ENCODE measurements around the gene DNAH11.

DNAH11 gene

GRCh38 chr7:21898265-21898930 is 355.6 kb downstream of the DNAH11 start:
- Histone ChIP-seq H3K9me3 (ENCODE audit: control insufficient read depth, insufficient read depth, low read length) (no peaks in the 10 kb centered on the region), H3K27ac (ENCODE audit: low read length) (no peak overlapping the region), H3K4me1 (ENCODE audit: control insufficient read depth, insufficient read depth, low read length) (no peaks in the 10 kb centered on the region), H3K4me3 (ENCODE audit: low read length) (no peak overlapping the region), H3K36me3 (ENCODE audit: control insufficient read depth, insufficient read depth, low read length) (peaks cover 32% of the 10 kb centered on the region), H3K27me3 (ENCODE audit: control insufficient read depth, insufficient read depth, low read length) (no peaks in the 10 kb centered on the region)
- no peak for DNase-seq (ENCODE audit: low read depth, low spot score)
- no CpG with 5 or more reads among the region's 17 CpGs for WGBS (ENCODE audit: insufficient coverage, insufficient read length)

- Histone ChIP-seq H3K4me1 (ENCODE audit: control insufficient read depth, insufficient read depth, low read length) (no peaks in the 10 kb centered on the region), H3K9me3 (ENCODE audit: control insufficient read depth, insufficient read depth, low read length) (no peaks in the 10 kb centered on the region), H3K36me3 (ENCODE audit: control insufficient read depth, insufficient read depth, low read length) (peaks cover 48% of the 10 kb centered on the region), H3K4me3 (ENCODE audit: low read length) (no peak overlapping the region), H3K27me3 (ENCODE audit: control insufficient read depth, insufficient read depth, low read length) (no peaks in the 10 kb centered on the region), H3K27ac (ENCODE audit: low read length) (no peak overlapping the region)
- no CpG with 5 or more reads among the region's 5 CpGs for WGBS (ENCODE audit: insufficient coverage, insufficient read length)
- no peak for DNase-seq (ENCODE audit: low read depth, low spot score)
Measured at GRCh38 chr7:21902240-21902639, 359.4 kb downstream of the DNAH11 start.

GRCh38 chr7:21903020-21903786 is 360.4 kb downstream of the DNAH11 start:
- Histone ChIP-seq H3K9me3 (ENCODE audit: control insufficient read depth, insufficient read depth, low read length) (no peaks in the 10 kb centered on the region), H3K27ac (ENCODE audit: low read length) (no peak overlapping the region), H3K36me3 (ENCODE audit: control insufficient read depth, insufficient read depth, low read length) (peaks cover 56% of the 10 kb centered on the region), H3K4me3 (ENCODE audit: low read length) (no peak overlapping the region), H3K4me1 (ENCODE audit: control insufficient read depth, insufficient read depth, low read length) (no peaks in the 10 kb centered on the region), H3K27me3 (ENCODE audit: control insufficient read depth, insufficient read depth, low read length) (no peaks in the 10 kb centered on the region)
- WGBS (ENCODE audit: insufficient coverage, insufficient read length): no CpG with 5 or more reads among the region's 14 CpGs
- DNase-seq (ENCODE audit: low read depth, low spot score): no peak

GRCh38 chr7:21908746-21909145 is 365.9 kb downstream of the DNAH11 start:
- Histone ChIP-seq H3K4me3 (ENCODE audit: low read length) (no peak overlapping the region), H3K36me3 (ENCODE audit: control insufficient read depth, insufficient read depth, low read length) (peaks cover 30% of the 10 kb centered on the region; the same call in 1 of the 2 replicates), H3K27me3 (ENCODE audit: control insufficient read depth, insufficient read depth, low read length) (no peaks in the 10 kb centered on the region), H3K27ac (ENCODE audit: low read length) (no peak overlapping the region), H3K9me3 (ENCODE audit: control insufficient read depth, insufficient read depth, low read length) (no peaks in the 10 kb centered on the region), H3K4me1 (ENCODE audit: control insufficient read depth, insufficient read depth, low read length) (no peaks in the 10 kb centered on the region)
- WGBS (ENCODE audit: insufficient coverage, insufficient read length): no CpG with 5 or more reads among the region's 5 CpGs
- DNase-seq (ENCODE audit: low read depth, low spot score): no peak

GRCh38 chr7:21910253-21910652 is 367.4 kb downstream of the DNAH11 start:
- no peak for DNase-seq (ENCODE audit: low read depth, low spot score)
- no peaks in the 10 kb centered on the region for H3K9me3 ChIP-seq (ENCODE audit: control insufficient read depth, insufficient read depth, low read length)
- peaks cover 38% of the 10 kb centered on the region; the same call in 1 of the 2 replicates for H3K36me3 ChIP-seq (ENCODE audit: control insufficient read depth, insufficient read depth, low read length)
- WGBS (ENCODE audit: insufficient coverage, insufficient read length): no CpG with 5 or more reads among the region's 6 CpGs
- H3K27ac ChIP-seq (ENCODE audit: low read length): no peak overlapping the region
- no peak overlapping the region for H3K4me3 ChIP-seq (ENCODE audit: low read length)
- H3K4me1 ChIP-seq (ENCODE audit: control insufficient read depth, insufficient read depth, low read length): no peaks in the 10 kb centered on the region
- H3K27me3 ChIP-seq (ENCODE audit: control insufficient read depth, insufficient read depth, low read length): no peaks in the 10 kb centered on the region

GRCh38 chr7:21911341-21911875 is 368.6 kb downstream of the DNAH11 start:
- Histone ChIP-seq H3K27me3 (ENCODE audit: control insufficient read depth, insufficient read depth, low read length) (no peaks in the 10 kb centered on the region), H3K9me3 (ENCODE audit: control insufficient read depth, insufficient read depth, low read length) (no peaks in the 10 kb centered on the region), H3K27ac (ENCODE audit: low read length) (no peak overlapping the region), H3K4me3 (ENCODE audit: low read length) (no peak overlapping the region), H3K4me1 (ENCODE audit: control insufficient read depth, insufficient read depth, low read length) (no peaks in the 10 kb centered on the region), H3K36me3 (ENCODE audit: control insufficient read depth, insufficient read depth, low read length) (peaks cover 32% of the 10 kb centered on the region)
- WGBS (ENCODE audit: insufficient coverage, insufficient read length): no CpG with 5 or more reads among the region's 8 CpGs
- DNase-seq (ENCODE audit: low read depth, low spot score): no peak

- Histone ChIP-seq H3K4me1 (ENCODE audit: control insufficient read depth, insufficient read depth, low read length) (no peaks in the 10 kb centered on the region), H3K27ac (ENCODE audit: low read length) (no peak overlapping the region), H3K36me3 (ENCODE audit: control insufficient read depth, insufficient read depth, low read length) (peaks cover 32% of the 10 kb centered on the region), H3K4me3 (ENCODE audit: low read length) (no peak overlapping the region), H3K27me3 (ENCODE audit: control insufficient read depth, insufficient read depth, low read length) (no peaks in the 10 kb centered on the region), H3K9me3 (ENCODE audit: control insufficient read depth, insufficient read depth, low read length) (no peaks in the 10 kb centered on the region)
- DNase-seq (ENCODE audit: low read depth, low spot score): no peak
- 100% methylated on average over 2 of the region's 7 CpGs for WGBS (ENCODE audit: insufficient coverage, insufficient read length)
Measured at GRCh38 chr7:21912305-21912704, 369.5 kb downstream of the DNAH11 start.

GRCh38 chr7:21912931-21913780 is 370.3 kb downstream of the DNAH11 start:
- no peak for DNase-seq (ENCODE audit: low read depth, low spot score)
- no peak overlapping the region for H3K27ac ChIP-seq (ENCODE audit: low read length)
- H3K36me3 ChIP-seq (ENCODE audit: control insufficient read depth, insufficient read depth, low read length): peaks cover 25% of the 10 kb centered on the region
- no peaks in the 10 kb centered on the region for H3K9me3 ChIP-seq (ENCODE audit: control insufficient read depth, insufficient read depth, low read length)
- no peaks in the 10 kb centered on the region for H3K4me1 ChIP-seq (ENCODE audit: control insufficient read depth, insufficient read depth, low read length)
- no peaks in the 10 kb centered on the region for H3K27me3 ChIP-seq (ENCODE audit: control insufficient read depth, insufficient read depth, low read length)
- no CpG with 5 or more reads among the region's 8 CpGs for WGBS (ENCODE audit: insufficient coverage, insufficient read length)
- no peak overlapping the region for H3K4me3 ChIP-seq (ENCODE audit: low read length)

- no peak for DNase-seq (ENCODE audit: low read depth, low spot score)
- Histone ChIP-seq H3K9me3 (ENCODE audit: control insufficient read depth, insufficient read depth, low read length) (no peaks in the 10 kb centered on the region), H3K4me3 (ENCODE audit: low read length) (no peak overlapping the region), H3K4me1 (ENCODE audit: control insufficient read depth, insufficient read depth, low read length) (no peaks in the 10 kb centered on the region), H3K27ac (ENCODE audit: low read length) (no peak overlapping the region), H3K36me3 (ENCODE audit: control insufficient read depth, insufficient read depth, low read length) (peaks cover 24% of the 10 kb centered on the region), H3K27me3 (ENCODE audit: control insufficient read depth, insufficient read depth, low read length) (no peaks in the 10 kb centered on the region)
- WGBS (ENCODE audit: insufficient coverage, insufficient read length): no CpG with 5 or more reads among the region's 5 CpGs
Measured at GRCh38 chr7:21914671-21915070, 371.8 kb downstream of the DNAH11 start.

- Histone ChIP-seq H3K9me3 (ENCODE audit: control insufficient read depth, insufficient read depth, low read length) (no peaks in the 10 kb centered on the region), H3K36me3 (ENCODE audit: control insufficient read depth, insufficient read depth, low read length) (peaks cover 22% of the 10 kb centered on the region), H3K27ac (ENCODE audit: low read length) (no peak overlapping the region), H3K27me3 (ENCODE audit: control insufficient read depth, insufficient read depth, low read length) (no peaks in the 10 kb centered on the region), H3K4me3 (ENCODE audit: low read length) (no peak overlapping the region), H3K4me1 (ENCODE audit: control insufficient read depth, insufficient read depth, low read length) (no peaks in the 10 kb centered on the region)
- no peak for DNase-seq (ENCODE audit: low read depth, low spot score)
- WGBS (ENCODE audit: insufficient coverage, insufficient read length): no CpG with 5 or more reads among the region's 3 CpGs
Measured at GRCh38 chr7:21915140-21915539, 372.3 kb downstream of the DNAH11 start.
